HG03060 (cell line): ENCODE results near the gene YBX1.

Experiments used
- ATAC-seq: cut with Tn5 transposase; IDR thresholded peaks from one replicate; pipeline ENCODE4 v1.9.1; 2021; ENCODE audit warnings: low read depth, moderate number of reproducible peaks; ENCODE audit not compliant: unreplicated experiment

YBX1 gene

DNA sequence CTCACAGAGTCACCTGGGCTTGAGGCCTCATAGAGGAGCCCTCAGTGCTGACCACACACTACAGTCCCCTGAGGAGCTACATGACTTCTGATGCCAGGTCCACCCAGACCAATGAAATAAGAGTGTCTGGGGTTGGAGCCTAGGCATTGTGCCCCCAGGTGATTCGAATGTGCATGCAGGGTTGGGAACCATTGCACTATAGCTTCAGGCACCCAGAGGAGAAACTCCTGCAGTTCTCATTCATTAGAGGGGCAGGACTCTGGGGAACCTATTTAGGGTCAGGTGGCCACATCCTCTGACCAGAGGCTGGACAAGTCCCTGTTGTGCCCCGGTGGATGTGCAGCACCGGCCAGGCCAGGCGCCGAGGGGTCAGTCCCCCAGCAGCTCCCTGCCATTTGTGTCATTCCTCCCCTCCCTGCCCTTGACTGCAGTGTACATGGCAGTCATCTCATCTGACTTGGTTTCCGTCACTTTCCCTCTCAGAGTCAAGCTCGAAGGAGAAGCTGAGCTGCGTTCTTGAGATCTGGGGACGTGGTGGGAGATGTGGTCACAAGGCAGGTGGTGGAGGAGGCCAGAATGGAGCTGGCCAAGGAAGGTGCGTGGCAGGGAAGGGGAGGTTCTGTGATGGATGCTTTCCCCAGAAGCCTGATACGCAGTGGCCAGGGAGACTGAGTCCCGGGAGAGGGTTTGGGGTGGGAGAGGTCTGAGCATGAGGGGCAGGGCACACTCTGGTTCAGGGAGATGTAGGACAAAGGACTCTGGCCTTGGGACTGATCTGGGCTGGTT is 51.4 kb downstream of the YBX1 start:
- no peak for ATAC-seq

DNA sequence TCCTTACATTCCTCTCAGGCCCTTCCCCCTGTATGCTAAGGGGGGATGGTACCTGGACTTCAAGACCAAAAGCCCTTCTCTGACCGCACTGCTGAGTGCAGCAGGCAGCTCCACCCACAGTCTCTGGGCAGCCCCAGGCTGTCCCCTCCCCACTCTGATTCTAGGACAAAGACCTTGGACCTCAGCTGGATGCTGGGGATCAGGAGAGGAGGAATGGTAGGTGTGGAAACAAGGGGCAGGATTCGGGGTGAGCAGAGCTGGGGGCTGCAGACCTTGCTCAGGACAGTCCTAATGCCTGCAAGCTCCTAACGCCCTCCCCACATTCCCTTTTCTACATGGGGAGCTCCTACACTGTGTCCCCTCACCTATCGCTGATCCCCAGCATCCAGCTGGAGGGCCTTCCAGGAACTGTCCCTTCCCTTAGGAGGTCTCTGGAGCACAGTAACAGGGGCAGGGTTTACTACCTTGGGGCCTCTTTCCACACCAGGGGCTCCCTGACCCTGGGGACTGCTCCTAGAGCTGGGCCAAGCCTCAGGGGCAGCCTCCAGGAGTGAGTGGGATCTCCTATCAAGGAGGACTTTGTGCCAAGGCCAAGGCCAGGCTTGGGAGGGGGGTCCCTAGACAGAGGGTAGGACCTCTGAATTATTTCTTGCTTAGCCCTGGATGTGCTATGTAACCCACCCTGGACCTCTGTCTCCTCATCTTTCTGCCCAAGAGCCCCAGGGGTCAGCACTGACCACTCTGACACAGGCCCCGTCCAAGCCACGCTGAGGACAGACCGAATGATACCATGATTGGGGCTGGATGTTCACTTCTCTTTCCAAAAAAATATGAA is 52.2 kb downstream of the YBX1 start:
- ATAC-seq: no peak

DNA sequence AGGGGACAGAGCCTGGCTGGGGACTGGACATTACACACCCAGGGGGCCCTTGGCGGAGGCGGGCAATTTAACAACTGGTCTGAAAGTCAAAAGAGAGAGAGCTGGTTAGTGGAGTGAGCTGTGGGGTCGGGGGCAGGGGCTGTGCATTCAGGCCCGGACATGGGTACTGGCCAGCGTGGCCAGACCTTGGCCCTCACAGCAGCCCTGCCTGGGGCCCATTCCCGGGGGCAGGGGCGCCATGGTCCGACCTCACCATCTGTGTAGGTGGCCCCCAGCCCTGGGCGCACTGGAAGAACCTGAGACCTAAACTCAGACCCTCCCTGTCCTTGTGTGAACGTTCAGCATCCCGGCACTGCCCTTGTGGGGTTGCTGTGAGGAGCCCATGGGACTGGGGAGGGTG is 52.8 kb downstream of the YBX1 start:
- ATAC-seq: no peak

DNA sequence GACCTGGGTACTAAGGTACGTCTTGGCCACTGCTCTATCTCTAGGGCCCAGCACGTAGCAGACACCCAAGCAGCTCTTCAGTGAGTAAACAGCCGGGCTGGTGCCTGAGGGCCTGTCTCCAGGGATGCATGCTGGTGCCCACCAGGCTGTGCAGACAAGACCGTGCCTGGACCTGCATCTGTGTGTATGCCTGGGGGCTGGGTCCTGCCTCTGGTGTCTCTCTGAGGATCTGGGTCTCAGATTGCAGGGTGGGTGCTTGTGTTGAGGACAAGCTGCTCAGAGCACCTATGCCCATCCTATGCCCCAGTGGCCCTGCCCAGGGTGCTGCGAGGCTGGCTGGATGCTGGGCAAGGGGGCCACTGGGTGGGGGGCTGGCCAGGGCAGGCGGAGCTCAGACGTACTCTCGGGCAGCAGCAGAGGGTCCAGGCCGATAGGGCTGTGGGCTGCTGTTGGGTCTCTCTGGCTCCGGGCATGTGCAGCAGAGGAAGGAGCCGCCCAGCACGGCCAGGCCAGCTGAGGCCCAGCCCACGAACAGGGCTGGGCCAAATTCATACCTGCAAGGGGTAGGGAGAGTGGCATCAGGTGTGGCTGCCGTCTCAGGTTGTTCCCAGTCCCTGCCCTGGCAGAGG is 53.4 kb downstream of the YBX1 start:
- no peak for ATAC-seq

- no peak for ATAC-seq
Measured at GRCh38 chr1:42736152-42736551, 53.9 kb downstream of the YBX1 start.

DNA sequence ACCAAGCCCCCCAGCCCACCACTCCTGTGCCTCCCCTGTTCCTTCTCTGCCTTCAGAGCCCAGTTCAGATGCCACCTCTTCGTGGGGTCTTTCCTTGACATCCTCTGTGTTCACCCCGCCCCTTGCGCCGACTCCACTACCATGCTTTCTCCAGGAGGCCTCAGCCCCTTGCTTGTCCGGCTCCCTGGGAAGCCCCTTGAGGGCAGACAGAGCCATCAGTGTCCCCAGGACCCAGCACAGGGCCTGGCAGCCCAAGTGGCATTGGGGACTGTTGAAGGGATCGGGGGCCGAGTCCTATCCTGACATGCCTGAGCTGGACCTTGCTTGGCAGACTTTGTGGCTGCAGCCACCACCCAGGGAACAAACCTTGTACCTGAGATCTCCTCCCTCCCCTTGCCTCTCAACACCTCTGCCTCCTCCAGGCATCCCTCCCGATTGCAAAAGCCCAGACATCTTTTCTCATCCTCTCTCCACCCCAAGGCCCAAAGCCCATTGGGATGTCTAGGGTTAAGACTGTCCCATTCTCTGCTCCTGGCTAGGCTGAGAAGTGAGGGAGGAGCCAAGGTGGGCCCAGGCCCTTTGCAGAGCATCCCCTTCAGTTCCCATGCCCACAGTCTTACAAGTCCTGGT is 54.5 kb downstream of the YBX1 start:
- ATAC-seq: no peak

DNA sequence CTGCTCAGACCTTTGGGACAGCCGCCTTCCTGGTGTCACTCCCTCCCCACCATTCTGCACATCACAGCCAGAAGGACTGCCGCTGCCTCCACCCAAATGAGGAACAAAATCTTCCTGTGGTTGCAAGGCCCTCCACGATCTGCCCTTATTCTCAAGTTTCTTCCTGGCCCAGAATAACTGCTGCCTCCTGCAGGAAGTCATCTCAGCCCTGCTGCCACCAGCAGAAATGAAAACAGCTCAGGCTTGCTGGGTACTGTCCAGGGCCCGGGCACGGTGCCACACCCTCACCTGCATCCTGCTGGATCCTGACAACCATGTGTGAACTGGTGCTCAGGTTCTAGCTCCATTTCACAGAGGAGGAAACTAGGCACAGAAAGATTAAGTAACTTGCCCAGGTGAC is 55.0 kb downstream of the YBX1 start:
- no peak for ATAC-seq

- no peak for ATAC-seq
Measured at GRCh38 chr1:42737986-42738677, 55.9 kb downstream of the YBX1 start.

GRCh38 chr1:42738678-42739226 is 56.5 kb downstream of the YBX1 start:
- ATAC-seq: no peak

DNA sequence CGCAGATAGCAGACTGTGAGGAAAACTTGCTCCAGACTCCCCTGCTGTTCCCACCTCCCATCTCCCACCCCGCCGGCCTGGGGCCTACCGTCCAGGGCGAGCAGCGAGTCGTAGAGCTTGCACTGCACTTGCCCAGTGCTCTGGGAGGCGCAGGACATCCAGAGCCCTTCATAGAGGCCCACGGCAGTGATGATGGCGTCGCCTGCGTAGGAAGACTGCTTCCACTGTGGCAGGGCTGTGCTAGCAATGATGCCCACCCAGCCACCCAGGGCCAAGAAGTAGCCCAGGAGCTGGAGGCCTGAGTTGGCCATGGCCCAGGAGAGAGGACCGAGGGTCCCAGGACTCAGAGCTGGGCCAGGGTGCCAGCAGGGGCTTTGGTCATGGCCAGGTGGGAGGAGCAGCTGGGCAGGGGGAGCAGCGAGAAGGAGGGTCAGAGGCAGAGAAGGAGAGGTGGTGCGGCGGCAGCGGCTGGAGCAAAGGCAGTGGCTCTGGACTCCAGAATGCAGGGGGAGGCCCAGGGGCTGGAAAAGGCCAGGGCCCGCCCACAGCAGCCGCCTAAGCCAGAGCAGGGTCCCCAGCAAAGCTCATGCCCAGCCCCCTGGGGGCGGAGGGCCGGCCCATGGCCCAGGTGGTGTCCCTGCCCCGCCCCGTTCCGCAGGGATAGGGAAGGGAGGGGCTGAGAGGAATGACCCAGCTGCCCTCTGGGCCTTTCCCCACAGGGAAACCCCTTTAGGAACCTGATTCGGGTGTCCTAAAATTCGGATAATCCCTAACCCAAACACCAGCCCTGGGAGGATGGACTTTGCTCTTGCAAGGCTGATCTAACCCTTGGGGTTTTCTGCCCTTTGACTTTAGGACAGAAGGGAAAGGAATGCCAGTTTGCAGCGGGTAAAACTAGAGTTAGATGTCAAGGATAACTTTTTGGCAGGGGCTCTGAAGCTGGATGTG is 57.8 kb downstream of the YBX1 start, which contains the start of gene CLDN19:
CLDN19 (minus strand) TSS at position 484 of the 948 bp plus-strand sequence; CDS start at position 311, 173 bp downstream.
- ATAC-seq: no peak

- ATAC-seq: no peak
Measured at GRCh38 chr1:42740851-42741580, 58.8 kb downstream of the YBX1 start.

- no peak for ATAC-seq
Measured at GRCh38 chr1:42741706-42742105, 59.5 kb downstream of the YBX1 start.

- ATAC-seq: no peak
Measured at GRCh38 chr1:42742141-42742540, 59.9 kb downstream of the YBX1 start.

GRCh38 chr1:42742617-42743316 is 60.5 kb downstream of the YBX1 start:
- ATAC-seq: no peak

- ATAC-seq: no peak
Measured at GRCh38 chr1:42743317-42744147, 61.3 kb downstream of the YBX1 start.

DNA sequence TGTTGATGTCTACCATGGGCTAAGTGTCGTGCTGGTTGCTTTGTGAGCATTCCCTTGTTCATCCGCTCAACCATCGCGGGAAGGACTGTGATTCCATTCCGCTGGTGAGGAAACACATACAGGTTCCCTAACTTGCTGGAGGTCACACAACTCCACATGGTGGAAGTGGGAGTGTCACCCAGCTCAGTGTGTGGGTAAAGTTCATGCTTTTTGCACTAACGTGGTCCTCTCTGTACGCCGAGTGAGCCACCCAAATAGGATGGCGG is 61.9 kb downstream of the YBX1 start:
- ATAC-seq: no peak

DNA sequence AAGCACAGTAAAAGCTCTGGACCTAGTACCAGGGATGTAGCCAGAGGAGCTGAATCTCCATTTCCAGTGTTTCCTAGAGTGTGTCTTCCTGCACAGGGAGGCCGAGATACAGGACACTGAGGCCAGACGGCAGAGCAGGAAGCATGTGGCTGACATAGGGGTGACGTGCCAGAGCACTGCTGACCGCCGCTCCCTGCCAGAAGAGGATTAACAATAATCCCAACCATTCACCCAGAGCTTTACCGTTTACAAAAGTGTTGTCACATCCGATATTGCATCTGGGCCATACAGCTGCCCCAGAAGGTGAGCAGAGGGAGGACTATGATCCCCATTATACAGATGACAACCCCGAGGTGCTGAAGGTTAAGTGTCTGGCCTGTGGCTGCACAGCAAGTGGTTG is 63.6 kb downstream of the YBX1 start:
- no peak for ATAC-seq
